ENCODE results near the gene FRAT2. TPM values are rescaled to one million over a fixed set of nuclear protein-coding genes. Genes with fewer than 3 reads are reported as not detected.

FRAT2 gene
- total and polyA plus RNA-seq, 2 of the 13 experiments (the other 11 are each of a cell fraction or from before 2014, with no cell fraction given), result 7.2 to 14.1 TPM

GRCh38 chr10:97372233-97372875 is 37.8 kb upstream of the FRAT2 start:
- Histone ChIP-seq H2AFZ (ENCODE audit: low read length) (no peak overlapping the region), H3K36me3 (replicated peaks in 1 of 2; ENCODE audit: control insufficient read depth in 1 of 2, insufficient read depth in 2 of 2, low read length in 2 of 2) (peaks cover 46 to 66% of the 10 kb centered on the region in 2 experiments), H3K9ac (ENCODE audit: insufficient read depth, low read depth, low read length) (no peak overlapping the region), H3K9me3 (ENCODE audit: low read length) (no peaks in the 10 kb centered on the region), H3K27me3 (ENCODE audit: control insufficient read depth in 1 of 2, insufficient read depth in 2 of 2, low read length in 2 of 2) (no peaks in the 10 kb centered on the region), H4K20me1 (ENCODE audit: insufficient read depth, low read length) (no peaks in the 10 kb centered on the region), H3K4me2 (ENCODE audit: low read depth, low read length) (no peak overlapping the region), H3K79me2 (ENCODE audit: insufficient read depth, low read length) (no peaks in the 10 kb centered on the region), H3K4me3 (replicated peaks in 1 of 3; ENCODE audit: insufficient read depth in 1 of 3, low read depth in 2 of 3, low read length in 3 of 3) (no peak overlapping the region), H3K4me1 (ENCODE audit: insufficient read depth, low read length) (no peaks in the 10 kb centered on the region), H3K27ac (ENCODE audit: extremely low read length, insufficient read depth, low read length) (no peak overlapping the region)
- POLR2A ChIA-PET, result no interaction called here
- FAIRE-seq (no peak), DNase-seq (ENCODE audit: low spot score) (no peak), ATAC-seq (no peak)
- CTCF ChIA-PET (ENCODE audit: low intra/inter-chr PET ratio, low total read pairs), result no interaction called here
- intact Hi-C loops (cut with micrococcal nuclease; ENCODE audit: unreplicated experiment) (no loop called here), in situ Hi-C loops (cut with HindIII; ENCODE audit: extremely low pct_ligation_motif_present, low pct_unique_long_range_greater_than_20kb) (no loop called here)
- BruUV-seq (replicated peaks), result no TSS peak
- 99% methylated on average over 7 of the region's 7 CpGs for WGBS (ENCODE audit: low lambda C conversion rate)
- TF ChIP-seq ZNF629 (CRISPR knock-in tag; conservative IDR thresholded peaks at IDR 0.05) (peak; percentile 89), ZBTB3 (CRISPR knock-in tag; IDR thresholded peaks at IDR 0.05; ENCODE audit: borderline replicate concordance, low read depth) (no peak)

- H3K27ac ChIP-seq (ENCODE audit: extremely low read length, insufficient read depth, low read length), result no peak overlapping the region
- no peaks in the 10 kb centered on the region for H4K20me1 ChIP-seq (ENCODE audit: insufficient read depth, low read length)
- FAIRE-seq (no peak), DNase-seq (ENCODE audit: low spot score) (no peak), ATAC-seq (no peak)
- no peaks in the 10 kb centered on the region for H3K79me2 ChIP-seq (ENCODE audit: insufficient read depth, low read length)
- H3K36me3 ChIP-seq (replicated peaks in 1 of 2; ENCODE audit: control insufficient read depth in 1 of 2, insufficient read depth in 2 of 2, low read length in 2 of 2), result peaks cover 51 to 67% of the 10 kb centered on the region in 2 experiments
- H2AFZ ChIP-seq (ENCODE audit: low read length), result no peak overlapping the region
- TF ChIP-seq CC2D1A (CRISPR knock-in tag; IDR thresholded peaks at IDR 0.05) (no peak), TOE1 (CRISPR knock-in tag; IDR thresholded peaks at IDR 0.05) (no peak), ZNF101 (CRISPR knock-in tag; IDR thresholded peaks at IDR 0.05; ENCODE audit: borderline replicate concordance, low read depth) (no peak), ZNF839 (CRISPR knock-in tag; IDR thresholded peaks at IDR 0.05; ENCODE audit: borderline replicate concordance) (no peak), ZXDC (CRISPR knock-in tag; IDR thresholded peaks at IDR 0.05) (no peak), RBFOX2 (IDR thresholded peaks at IDR 0.05; ENCODE audit: low read depth, low read length) (no peak), ZFP1 (CRISPR knock-in tag; IDR thresholded peaks at IDR 0.05) (no peak), ZNF33A (CRISPR knock-in tag; IDR thresholded peaks at IDR 0.05; ENCODE audit: borderline replicate concordance) (no peak)
- WGBS (ENCODE audit: low lambda C conversion rate), result 89% methylated on average over 7 of the region's 7 CpGs
- no peak overlapping the region for H3K9ac ChIP-seq (ENCODE audit: insufficient read depth, low read depth, low read length)
- BruUV-seq (replicated peaks), result no TSS peak
- H3K9me3 ChIP-seq (ENCODE audit: low read length), result no peaks in the 10 kb centered on the region
- in situ Hi-C loops (cut with HindIII; ENCODE audit: extremely low pct_ligation_motif_present, low pct_unique_long_range_greater_than_20kb), result no loop called here
- no peaks in the 10 kb centered on the region for H3K4me1 ChIP-seq (ENCODE audit: insufficient read depth, low read length)
- H3K27me3 ChIP-seq (ENCODE audit: control insufficient read depth in 1 of 2, insufficient read depth in 2 of 2, low read length in 2 of 2), result no peaks in the 10 kb centered on the region
- POLR2A ChIA-PET, result no interaction called here
- CTCF ChIA-PET (ENCODE audit: low intra/inter-chr PET ratio, low total read pairs), result no interaction called here
- intact Hi-C loops (cut with micrococcal nuclease; ENCODE audit: unreplicated experiment), result no loop called here
- H3K4me2 ChIP-seq (ENCODE audit: low read depth, low read length), result no peak overlapping the region
- no peak overlapping the region for H3K4me3 ChIP-seq (replicated peaks in 1 of 3; ENCODE audit: insufficient read depth in 1 of 3, low read depth in 2 of 3, low read length in 3 of 3)
Measured at GRCh38 chr10:97371696-97372095, 37.2 kb upstream of the FRAT2 start.
